ENCODE data around the gene NRIP3.

- TF ChIP-seq POLR2A (IDR thresholded peaks at IDR 0.05; ENCODE audit: low read depth, low read length): no peak
- TF ChIP-seq EZH2 (IDR thresholded peaks at IDR 0.05; ENCODE audit: borderline replicate concordance, low read depth, low read length, severe bottlenecking): no peak
These were observed 41.0 kb downstream of the NRIP3 start for GRCh38 chr11:8962841-8963240.

All from endothelial cell of umbilical vein (primary cell).